Liver (tissue), 9 donors: Measurements from ENCODE around the gene SCPEP1. TPM values are rescaled to one million over a fixed set of nuclear protein-coding genes. Genes with fewer than 3 reads are reported as not detected.

Experiments used
- DNase-seq: peaks from one replicate; pipeline ENCODE4 v3.0.0-alpha.2; 2017; ENCODE audit warnings: low spot score
- H3K27ac ChIP-seq, 2 donors: one replicate each; pipeline ENCODE4 v1.7.0; 2013; ENCODE audit warnings: inconsistent platforms in 2 of 2, low read length in 2 of 2, control low read depth in 1 of 2, low read depth in 1 of 2, mild to moderate bottlenecking in 1 of 2
- H3K27me3 ChIP-seq, 4 donors: one replicate each; pipeline versions ENCODE4 v1.6.1 to v1.7.0; 2013; ENCODE audit warnings: low read length in 3 of 4, inconsistent platforms in 1 of 4, mild to moderate bottlenecking in 1 of 4, moderate library complexity in 1 of 4; ENCODE audit not compliant: control insufficient read depth in 4 of 4, insufficient read depth in 4 of 4
- H3K36me3 ChIP-seq, 4 donors: one replicate each; pipeline versions ENCODE4 v1.6.1 to v1.7.0; 2013; ENCODE audit warnings: low read length in 3 of 4, mild to moderate bottlenecking in 3 of 4, low read depth in 1 of 4, moderate library complexity in 1 of 4; ENCODE audit not compliant: control insufficient read depth in 4 of 4, insufficient read depth in 3 of 4
- H3K4me1 ChIP-seq, 4 donors: one replicate each; pipeline versions ENCODE4 v1.6.1 to v1.7.0; 2013; ENCODE audit warnings: low read length in 3 of 4, mild to moderate bottlenecking in 3 of 4, moderate library complexity in 1 of 4; ENCODE audit not compliant: control insufficient read depth in 4 of 4, insufficient read depth in 4 of 4
- H3K4me3 ChIP-seq, 3 donors: one replicate each; pipeline versions ENCODE4 v1.6.1 to v1.7.0; 2013; ENCODE audit warnings: low read length in 3 of 3, control low read depth in 1 of 3, low read depth in 1 of 3, mild to moderate bottlenecking in 1 of 3
- H3K9ac ChIP-seq, 2 donors: one replicate each; pipeline ENCODE4 v1.7.0; 2013; ENCODE audit warnings: low read length in 2 of 2, mild to moderate bottlenecking in 2 of 2, moderate library complexity in 2 of 2, control low read depth in 1 of 2, low read depth in 1 of 2
- H3K9me3 ChIP-seq, 4 donors: one replicate each; pipeline versions ENCODE4 v1.6.1 to v1.7.0; 2013; ENCODE audit warnings: low read length in 3 of 4; ENCODE audit not compliant: control insufficient read depth in 4 of 4
- EGR1 ChIP-seq, 2 donors: IDR thresholded peaks; 2 replicates each; pipeline ENCODE4 v1.6.1; 2016 to 2018; ENCODE audit warnings: antibody characterized with exemption in 2 of 2, low read depth in 2 of 2
- FOXA1 ChIP-seq: IDR thresholded peaks from 2 replicates; pipeline ENCODE4 v1.6.1; 2016; ENCODE audit warnings: antibody characterized with exemption
- FOXA2 ChIP-seq: IDR thresholded peaks from 2 replicates; pipeline ENCODE4 v1.6.1; 2016; ENCODE audit warnings: antibody characterized with exemption
- GABPA ChIP-seq, 2 donors: IDR thresholded peaks in 1 of 2; conservative IDR thresholded peaks in 1 of 2; 2 replicates each; pipeline ENCODE4 v1.6.1; 2016; ENCODE audit warnings: antibody characterized with exemption in 2 of 2, mild to moderate bottlenecking in 1 of 2, moderate library complexity in 1 of 2
- HNF4A ChIP-seq, 2 donors: conservative IDR thresholded peaks; 2 replicates each; pipeline ENCODE4 v1.6.1; 2016; ENCODE audit warnings: antibody characterized with exemption in 2 of 2, mild to moderate bottlenecking in 2 of 2
- HNF4G ChIP-seq: IDR thresholded peaks from 2 replicates; pipeline ENCODE4 v1.6.1; 2016; ENCODE audit warnings: antibody characterized with exemption
- RAD21 ChIP-seq, 2 donors: IDR thresholded peaks; 2 replicates each; pipeline ENCODE4 v1.6.1; 2016; ENCODE audit warnings: antibody characterized with exemption in 2 of 2, mild to moderate bottlenecking in 2 of 2
- SP1 ChIP-seq: IDR thresholded peaks from 2 replicates; pipeline ENCODE4 v1.6.1; 2018; ENCODE audit warnings: antibody characterized with exemption, mild to moderate bottlenecking
- TAF1 ChIP-seq: conservative IDR thresholded peaks from 2 replicates; pipeline ENCODE4 v1.6.1; 2016; ENCODE audit warnings: antibody characterized with exemption, mild to moderate bottlenecking
- YY1 ChIP-seq: IDR thresholded peaks from 2 replicates; pipeline ENCODE4 v1.6.1; 2016; ENCODE audit warnings: antibody characterized with exemption, mild to moderate bottlenecking
- WGBS: extraction: QIAGEN DNeasy Blood & Tissue Kit; methylation state at CpG from one replicate; pipeline ENCODE4 v1.1.7; 2013; 5-methylcytosine and 5-hydroxymethylcytosine counted together
- polyA plus RNA-seq, 2 donors: library from polyadenylated mRNA; stranded (reverse) in 1 of 2; unstranded in 1 of 2; fragments of 200-250 nt in 1 of 2; fragments of >200 nt in 1 of 2; fragmentation: Nextera tagmentation in 1 of 2; extraction: Ambion mirVana in 1 of 2; gene quantifications; one replicate each; pipeline versions ENCODE4 v1.2.1 to v1.2.3, GENCODE V29; 2013 to 2015
- total RNA-seq, 2 donors: library from RNA; depleted of rRNA; stranded (reverse); fragments of >200 nt; gene quantifications; one replicate each; pipeline ENCODE4 v1.2.3, GENCODE V29; 2014
- TF ChIP-seq, protein P1 (sequence below): IDR thresholded peaks from 2 replicates; pipeline ENCODE4 v1.6.1; 2016; ENCODE audit warnings: antibody characterized with exemption, mild to moderate bottlenecking
- TF ChIP-seq, protein P2 (sequence below): IDR thresholded peaks from 2 replicates; pipeline ENCODE4 v1.6.1; 2016; ENCODE audit warnings: antibody characterized with exemption
- TF ChIP-seq, protein P3 (sequence below): fragments of 150-350 bp; IDR thresholded peaks from 2 replicates; pipeline ENCODE4 v1.5.1; 2017; ENCODE audit warnings: improper control_type of control experiment, low read depth, low read length; ENCODE audit not compliant: missing input control
- TF ChIP-seq, protein P4 (sequence below): IDR thresholded peaks from 2 replicates; pipeline ENCODE4 v1.6.1; 2016; ENCODE audit warnings: antibody characterized with exemption
- TF ChIP-seq, protein P5 (sequence below): IDR thresholded peaks from 2 replicates; pipeline ENCODE4 v1.6.1; 2016; ENCODE audit warnings: antibody characterized with exemption
- donor health status: healthy.
- donor health status: healthy.
- donor health status: healthy.
- donor health status: healthy.
- donor health status: healthy.

The SCPEP1 gene
- total and polyA plus RNA-seq, 4 donors: 15.7 to 29.3 (median 28.2) TPM

DNA sequence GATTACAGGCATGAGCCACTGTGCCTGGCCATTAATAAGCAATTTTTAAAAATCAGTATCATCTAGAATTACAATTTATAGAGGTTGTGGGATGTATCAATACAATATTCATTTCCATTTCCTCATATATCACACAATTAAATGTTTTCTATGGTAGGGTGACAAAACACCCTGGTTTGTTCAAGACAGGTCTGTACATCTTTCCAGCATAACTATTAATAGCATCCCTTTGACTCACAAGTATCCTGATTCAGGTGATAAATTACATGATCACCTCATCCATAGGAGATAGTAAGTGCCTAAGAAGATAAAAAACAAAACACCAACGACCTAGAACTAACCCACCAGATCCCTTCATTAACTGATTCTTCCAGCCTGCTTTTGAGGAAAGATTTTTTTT lies 30.2 kb upstream of the SCPEP1 start:
- no peaks in the 10 kb centered on the region for H3K9me3 ChIP-seq
- 72% methylated on average over 1 of the region's 1 CpG for WGBS
- no peaks in the 10 kb centered on the region for H3K27me3 ChIP-seq
- H3K27ac ChIP-seq: no peak overlapping the region
- TF ChIP-seq, protein P1, sequence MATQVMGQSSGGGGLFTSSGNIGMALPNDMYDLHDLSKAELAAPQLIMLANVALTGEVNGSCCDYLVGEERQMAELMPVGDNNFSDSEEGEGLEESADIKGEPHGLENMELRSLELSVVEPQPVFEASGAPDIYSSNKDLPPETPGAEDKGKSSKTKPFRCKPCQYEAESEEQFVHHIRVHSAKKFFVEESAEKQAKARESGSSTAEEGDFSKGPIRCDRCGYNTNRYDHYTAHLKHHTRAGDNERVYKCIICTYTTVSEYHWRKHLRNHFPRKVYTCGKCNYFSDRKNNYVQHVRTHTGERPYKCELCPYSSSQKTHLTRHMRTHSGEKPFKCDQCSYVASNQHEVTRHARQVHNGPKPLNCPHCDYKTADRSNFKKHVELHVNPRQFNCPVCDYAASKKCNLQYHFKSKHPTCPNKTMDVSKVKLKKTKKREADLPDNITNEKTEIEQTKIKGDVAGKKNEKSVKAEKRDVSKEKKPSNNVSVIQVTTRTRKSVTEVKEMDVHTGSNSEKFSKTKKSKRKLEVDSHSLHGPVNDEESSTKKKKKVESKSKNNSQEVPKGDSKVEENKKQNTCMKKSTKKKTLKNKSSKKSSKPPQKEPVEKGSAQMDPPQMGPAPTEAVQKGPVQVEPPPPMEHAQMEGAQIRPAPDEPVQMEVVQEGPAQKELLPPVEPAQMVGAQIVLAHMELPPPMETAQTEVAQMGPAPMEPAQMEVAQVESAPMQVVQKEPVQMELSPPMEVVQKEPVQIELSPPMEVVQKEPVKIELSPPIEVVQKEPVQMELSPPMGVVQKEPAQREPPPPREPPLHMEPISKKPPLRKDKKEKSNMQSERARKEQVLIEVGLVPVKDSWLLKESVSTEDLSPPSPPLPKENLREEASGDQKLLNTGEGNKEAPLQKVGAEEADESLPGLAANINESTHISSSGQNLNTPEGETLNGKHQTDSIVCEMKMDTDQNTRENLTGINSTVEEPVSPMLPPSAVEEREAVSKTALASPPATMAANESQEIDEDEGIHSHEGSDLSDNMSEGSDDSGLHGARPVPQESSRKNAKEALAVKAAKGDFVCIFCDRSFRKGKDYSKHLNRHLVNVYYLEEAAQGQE: no peak
- TF ChIP-seq, protein P2, sequence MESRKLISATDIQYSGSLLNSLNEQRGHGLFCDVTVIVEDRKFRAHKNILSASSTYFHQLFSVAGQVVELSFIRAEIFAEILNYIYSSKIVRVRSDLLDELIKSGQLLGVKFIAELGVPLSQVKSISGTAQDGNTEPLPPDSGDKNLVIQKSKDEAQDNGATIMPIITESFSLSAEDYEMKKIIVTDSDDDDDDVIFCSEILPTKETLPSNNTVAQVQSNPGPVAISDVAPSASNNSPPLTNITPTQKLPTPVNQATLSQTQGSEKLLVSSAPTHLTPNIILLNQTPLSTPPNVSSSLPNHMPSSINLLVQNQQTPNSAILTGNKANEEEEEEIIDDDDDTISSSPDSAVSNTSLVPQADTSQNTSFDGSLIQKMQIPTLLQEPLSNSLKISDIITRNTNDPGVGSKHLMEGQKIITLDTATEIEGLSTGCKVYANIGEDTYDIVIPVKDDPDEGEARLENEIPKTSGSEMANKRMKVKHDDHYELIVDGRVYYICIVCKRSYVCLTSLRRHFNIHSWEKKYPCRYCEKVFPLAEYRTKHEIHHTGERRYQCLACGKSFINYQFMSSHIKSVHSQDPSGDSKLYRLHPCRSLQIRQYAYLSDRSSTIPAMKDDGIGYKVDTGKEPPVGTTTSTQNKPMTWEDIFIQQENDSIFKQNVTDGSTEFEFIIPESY: no peak
- TF ChIP-seq HNF4G (no peak), FOXA1 (no peak), EGR1 (IDR thresholded peaks at IDR 0.05; ENCODE audit: low read depth in 2 of 2) (no peak), FOXA2 (no peak), YY1 (no peak), TAF1 (no peak)
- TF ChIP-seq, protein P3, sequence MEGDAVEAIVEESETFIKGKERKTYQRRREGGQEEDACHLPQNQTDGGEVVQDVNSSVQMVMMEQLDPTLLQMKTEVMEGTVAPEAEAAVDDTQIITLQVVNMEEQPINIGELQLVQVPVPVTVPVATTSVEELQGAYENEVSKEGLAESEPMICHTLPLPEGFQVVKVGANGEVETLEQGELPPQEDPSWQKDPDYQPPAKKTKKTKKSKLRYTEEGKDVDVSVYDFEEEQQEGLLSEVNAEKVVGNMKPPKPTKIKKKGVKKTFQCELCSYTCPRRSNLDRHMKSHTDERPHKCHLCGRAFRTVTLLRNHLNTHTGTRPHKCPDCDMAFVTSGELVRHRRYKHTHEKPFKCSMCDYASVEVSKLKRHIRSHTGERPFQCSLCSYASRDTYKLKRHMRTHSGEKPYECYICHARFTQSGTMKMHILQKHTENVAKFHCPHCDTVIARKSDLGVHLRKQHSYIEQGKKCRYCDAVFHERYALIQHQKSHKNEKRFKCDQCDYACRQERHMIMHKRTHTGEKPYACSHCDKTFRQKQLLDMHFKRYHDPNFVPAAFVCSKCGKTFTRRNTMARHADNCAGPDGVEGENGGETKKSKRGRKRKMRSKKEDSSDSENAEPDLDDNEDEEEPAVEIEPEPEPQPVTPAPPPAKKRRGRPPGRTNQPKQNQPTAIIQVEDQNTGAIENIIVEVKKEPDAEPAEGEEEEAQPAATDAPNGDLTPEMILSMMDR: no peak
- TF ChIP-seq, protein P4, sequence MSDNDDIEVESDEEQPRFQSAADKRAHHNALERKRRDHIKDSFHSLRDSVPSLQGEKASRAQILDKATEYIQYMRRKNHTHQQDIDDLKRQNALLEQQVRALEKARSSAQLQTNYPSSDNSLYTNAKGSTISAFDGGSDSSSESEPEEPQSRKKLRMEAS: no peak
- DNase-seq: no peak
- H3K4me3 ChIP-seq: no peak overlapping the region
- no peak overlapping the region for H3K9ac ChIP-seq
- H3K4me1 ChIP-seq: no peaks in the 10 kb centered on the region
- H3K36me3 ChIP-seq: peaks cover 6 to 35% (median 18%) of the 10 kb centered on the region in 4 donors

DNA sequence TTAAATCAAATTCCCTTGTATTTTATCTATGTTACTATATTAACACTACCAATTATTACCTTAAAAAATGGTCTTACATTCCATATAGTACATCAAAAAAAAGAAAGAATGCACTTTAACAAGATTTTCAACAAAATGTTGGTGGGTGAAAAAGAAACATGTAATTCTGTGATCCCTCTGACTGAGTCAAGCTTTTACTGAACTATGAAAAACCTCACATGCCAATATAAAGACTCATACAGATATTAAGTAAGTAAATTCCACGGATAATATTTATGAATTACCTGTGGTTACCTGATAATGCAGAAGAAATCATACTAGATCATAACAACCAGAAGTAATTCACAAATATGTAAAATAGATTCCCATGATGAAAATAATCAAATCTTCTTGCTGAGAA lies 29.4 kb upstream of the SCPEP1 start:
- WGBS: 98% methylated on average over 1 of the region's 1 CpG
- DNase-seq: no peak
- Histone ChIP-seq H3K4me1 (no peaks in the 10 kb centered on the region), H3K9ac (no peak overlapping the region), H3K27ac (no peak overlapping the region), H3K4me3 (no peak overlapping the region), H3K27me3 (no peaks in the 10 kb centered on the region), H3K36me3 (peaks cover 6 to 27% (median 17%) of the 10 kb centered on the region in 4 donors), H3K9me3 (no peaks in the 10 kb centered on the region)
- no peak for TF ChIP-seq EGR1 (IDR thresholded peaks at IDR 0.05; ENCODE audit: low read depth in 2 of 2)
- no peak for TF ChIP-seq HNF4G
- TF ChIP-seq, protein P5, sequence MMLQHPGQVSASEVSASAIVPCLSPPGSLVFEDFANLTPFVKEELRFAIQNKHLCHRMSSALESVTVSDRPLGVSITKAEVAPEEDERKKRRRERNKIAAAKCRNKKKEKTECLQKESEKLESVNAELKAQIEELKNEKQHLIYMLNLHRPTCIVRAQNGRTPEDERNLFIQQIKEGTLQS: no peak
- TF ChIP-seq, protein P2: no peak
- TF ChIP-seq FOXA1: no peak
- no peak for TF ChIP-seq HNF4A (conservative IDR thresholded peaks at IDR 0.05)
- TF ChIP-seq, protein P1: no peak
- TF ChIP-seq, protein P4: no peak
- no peak for TF ChIP-seq GABPA (IDR thresholded peaks at IDR 0.05 in 1 of 2, conservative IDR thresholded peaks at IDR 0.05 in 1 of 2)
- TF ChIP-seq RAD21 (IDR thresholded peaks at IDR 0.05): no peak
- no peak for TF ChIP-seq SP1
